ENCODE measurements around the gene RIN3.

RIN3 gene

DNA sequence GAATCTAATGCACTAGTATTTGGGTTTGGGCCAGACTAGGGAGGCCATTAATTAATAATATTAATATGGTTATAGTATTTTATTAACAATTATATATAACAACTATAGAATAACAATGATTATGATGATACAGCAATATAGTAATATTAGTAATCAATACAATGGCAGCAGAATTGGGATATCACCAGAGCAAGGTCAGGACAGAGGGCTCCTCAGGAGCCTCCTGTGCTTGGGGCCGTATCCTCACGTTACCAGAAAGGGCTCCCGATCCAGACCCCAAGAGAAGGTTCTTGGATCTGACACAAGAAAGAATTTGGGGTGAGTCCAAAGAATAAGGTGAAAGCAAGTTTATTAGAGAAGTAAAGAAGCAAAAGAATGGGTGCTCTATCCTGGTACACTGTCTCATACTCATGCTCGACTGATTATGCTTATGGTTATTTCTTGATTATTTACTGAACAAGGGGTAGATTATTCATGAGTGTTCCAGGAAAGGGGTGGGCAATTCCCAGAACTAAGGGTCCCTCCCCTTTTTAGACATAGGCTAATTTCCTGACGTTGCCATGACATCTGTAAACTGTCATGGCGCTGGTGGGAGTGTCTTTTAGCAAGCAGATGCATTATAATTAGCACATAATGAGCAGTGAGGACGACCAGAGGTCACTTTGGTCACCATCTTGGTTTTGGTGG, 61.6 kb downstream of the RIN3 start:
- no peak for DNase-seq (ENCODE audit: low read depth in 2 of 3, low spot score in 1 of 3)

DNA sequence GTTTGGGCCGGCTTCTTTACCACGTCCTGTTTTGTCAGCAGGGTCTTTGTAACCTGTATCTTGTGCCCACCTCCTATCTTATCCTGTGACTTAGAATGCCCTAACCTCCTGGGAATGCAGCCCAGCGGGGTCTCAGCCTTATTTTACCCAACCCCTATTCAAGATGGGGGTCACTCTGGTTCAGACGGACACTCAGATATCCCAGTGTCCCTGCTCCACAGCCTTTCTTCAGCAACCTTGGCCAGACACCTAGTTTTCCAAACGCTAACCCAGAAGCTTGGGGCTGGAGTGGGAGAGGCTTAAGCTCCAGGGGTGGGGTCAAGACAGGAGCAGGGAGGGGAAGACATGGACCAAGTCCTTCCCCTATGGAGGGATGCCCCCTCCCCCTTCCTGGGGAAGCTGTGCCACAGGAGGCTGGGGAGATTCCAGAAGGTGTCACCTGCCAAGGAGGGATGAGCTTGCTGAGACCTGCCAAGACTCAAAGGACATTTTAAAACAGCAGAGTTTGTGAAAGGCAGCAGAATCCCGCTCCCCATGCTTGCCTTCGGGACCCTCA, 62.2 kb downstream of the RIN3 start:
- DNase-seq (ENCODE audit: low read depth in 2 of 3, low spot score in 1 of 3), result no peak

DNA sequence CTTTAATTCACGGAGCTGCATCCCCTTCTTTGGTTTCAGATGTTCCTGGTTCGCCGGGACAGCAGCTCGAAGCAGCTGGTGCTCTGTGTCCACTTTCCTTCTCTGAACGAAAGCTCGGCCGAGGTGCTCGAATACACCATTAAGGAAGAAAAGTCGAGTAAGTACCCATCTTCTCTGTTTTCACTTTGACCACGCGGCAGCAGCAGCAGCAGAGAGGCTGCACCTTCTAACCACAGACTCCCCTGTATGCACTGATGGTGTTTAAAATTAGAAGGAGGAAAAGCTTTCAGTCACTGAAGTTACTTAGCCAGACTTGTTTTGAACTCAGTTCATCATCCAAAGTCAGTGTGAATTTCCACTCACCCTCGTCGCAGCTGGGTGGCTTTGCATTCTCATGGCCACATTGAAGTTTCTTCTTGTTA, 63.8 kb downstream of the RIN3 start:
- DNase-seq (ENCODE audit: low read depth in 2 of 3, low spot score in 1 of 3), result no peak

DNA sequence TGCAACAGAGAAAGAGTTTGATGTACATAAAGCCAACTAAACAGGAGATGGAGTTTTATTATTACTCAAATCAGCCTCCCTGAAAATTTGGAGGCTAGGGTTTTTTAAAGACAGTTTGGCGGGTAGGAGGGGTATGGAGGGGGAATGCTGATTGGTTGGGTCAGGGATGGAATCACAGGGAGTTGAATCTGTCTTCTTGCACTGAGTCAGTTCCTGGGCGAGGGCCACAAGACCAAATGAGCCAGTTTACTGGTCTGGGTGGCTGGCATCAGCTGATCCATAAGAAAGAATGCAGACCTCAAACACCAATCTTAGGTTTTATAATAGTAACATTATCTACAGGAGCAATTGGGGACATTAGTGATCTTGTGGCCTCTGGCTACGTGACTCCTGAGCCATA, 64.9 kb downstream of the RIN3 start:
- DNase-seq (ENCODE audit: low read depth in 2 of 3, low spot score in 1 of 3), result no peak

DNA sequence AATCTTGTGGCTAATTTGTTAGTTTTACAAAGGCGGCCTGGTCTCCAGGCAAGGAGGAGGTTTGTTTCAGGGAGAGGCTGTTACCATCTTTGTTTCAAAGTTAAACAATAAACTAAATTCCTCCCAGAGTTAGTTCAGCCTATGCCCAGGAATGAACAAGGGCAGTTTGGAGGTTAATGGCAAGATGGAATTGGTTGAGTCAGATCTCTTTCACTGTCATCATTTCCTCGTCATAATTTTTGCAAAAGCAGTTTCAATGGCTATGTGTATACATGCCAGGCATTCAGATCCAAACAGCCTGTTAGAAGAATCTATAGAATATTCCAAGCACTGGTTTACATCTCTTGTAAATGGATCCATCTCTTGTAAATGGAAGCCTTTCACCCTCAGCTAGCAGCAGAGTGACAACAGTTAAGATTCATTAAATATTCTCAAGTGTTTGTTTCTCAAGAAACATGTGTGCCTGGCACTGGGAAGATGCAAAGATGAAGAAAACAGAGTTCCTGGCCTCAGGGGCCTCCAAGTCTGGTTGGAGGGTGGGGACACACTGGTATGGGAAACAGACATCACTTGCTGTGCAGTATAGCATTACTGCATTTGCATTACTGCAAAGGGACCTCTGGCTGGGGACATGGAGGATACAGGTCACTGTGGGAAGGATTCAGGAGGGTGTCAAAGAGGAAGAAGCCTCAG, 65.8 kb downstream of the RIN3 start:
- DNase-seq (ENCODE audit: low read depth in 2 of 3, low spot score in 1 of 3), result no peak

DNA sequence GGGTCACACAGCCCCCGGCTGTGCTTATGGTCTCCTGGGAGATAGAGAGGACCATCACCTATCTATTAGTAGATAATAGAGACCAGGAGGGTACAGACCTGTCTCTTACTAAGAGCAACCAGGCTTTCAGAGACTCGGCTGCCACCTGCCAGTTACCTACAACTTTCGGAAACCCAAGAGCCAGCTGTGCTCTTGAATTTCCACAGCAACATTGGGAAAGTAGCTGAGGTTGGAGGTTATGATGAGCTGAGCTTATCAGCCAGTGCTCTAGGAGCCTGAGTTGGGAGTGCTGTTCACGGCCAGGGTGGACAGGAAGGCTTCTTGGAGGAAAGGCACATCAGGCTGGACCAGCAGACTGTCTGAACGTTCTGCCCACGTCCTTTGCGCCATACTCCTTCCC, 67.6 kb downstream of the RIN3 start:
- DNase-seq (ENCODE audit: low read depth in 2 of 3, low spot score in 1 of 3), result no peak

DNA sequence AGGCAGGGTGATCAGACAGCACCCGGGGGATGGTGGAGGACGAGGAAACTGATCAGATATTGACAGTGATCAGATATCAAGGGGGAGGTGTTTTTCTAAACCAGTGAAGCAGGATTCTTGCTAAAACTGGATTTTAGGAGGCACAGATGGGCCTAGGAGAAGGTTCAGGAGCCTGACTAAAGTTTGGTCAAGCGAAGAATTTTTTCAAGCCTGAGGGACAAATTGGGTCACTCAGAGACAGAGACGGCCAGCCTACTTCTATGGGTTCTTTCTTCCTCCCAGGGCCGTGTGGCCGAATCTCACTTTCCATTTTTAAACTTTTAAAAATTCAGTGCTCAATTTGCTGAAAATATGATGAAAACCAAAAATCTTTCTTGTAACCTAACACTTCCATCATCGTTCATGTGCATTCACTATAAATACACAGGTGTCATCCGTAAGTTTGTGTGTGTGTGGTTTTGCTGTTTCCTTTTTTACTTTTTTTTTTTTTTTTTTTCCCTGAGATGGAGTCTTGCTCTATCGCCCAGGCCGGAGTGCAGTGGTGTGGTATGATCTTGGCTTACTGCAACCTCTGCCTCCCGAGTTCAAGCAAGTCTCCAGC, 68.5 kb downstream of the RIN3 start:
- DNase-seq (ENCODE audit: low read depth in 2 of 3, low spot score in 1 of 3), result no peak

DNA sequence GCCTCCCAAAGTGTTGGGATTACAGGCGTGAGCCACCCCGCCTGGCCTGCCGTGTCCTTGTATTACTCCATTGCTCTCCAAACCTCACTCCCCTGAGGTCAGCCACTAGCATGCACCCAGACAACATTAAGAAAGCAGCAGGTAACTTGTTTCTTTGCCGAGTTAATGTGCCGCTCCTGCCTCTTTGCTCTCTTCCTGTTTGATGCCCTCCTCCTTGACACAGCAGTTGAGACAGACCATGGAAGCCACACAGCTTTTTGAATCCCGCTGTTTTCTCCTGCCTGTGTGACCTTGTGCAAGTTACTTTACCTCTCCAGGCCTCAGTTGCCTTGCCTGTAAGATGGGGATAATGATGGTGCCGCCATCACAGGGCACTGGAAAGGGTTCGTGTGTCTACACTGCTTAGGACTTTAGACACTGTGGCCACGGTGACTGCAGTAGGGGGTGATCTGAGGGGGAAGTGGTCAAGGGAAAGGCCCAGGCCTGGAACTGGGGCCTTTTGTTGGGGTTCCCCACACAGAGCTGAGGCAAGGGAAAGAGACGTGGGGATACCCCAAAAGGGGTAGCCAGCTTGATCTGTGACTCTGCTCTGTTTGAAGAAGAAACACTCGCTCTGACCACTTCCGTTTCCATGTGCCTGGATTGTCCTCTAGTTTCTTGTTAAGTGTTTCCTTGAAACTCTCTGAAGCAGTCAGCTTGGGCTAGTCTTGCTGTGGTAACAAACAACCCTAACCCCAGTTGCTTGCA, 69.3 kb downstream of the RIN3 start:
- no peak for DNase-seq (ENCODE audit: low read depth in 2 of 3, low spot score in 1 of 3)

DNA sequence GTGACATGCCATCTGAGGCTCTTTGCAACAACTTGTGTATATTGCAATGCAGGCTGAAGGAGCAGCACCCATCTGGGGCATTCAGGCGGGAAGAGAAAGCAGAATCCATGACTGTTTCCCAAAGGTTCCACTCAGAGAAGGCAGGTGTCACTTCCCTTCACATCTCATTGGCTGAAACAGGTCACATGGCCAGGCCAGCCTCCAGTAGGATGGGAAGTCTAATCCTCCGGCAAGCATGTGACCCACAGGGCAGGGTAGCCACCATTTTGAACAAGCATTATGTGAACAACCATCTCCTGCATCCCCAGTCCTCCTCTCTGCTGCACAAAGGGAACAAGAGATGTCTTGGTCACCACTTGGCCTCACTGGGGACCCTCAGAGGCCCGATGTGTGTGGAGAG, 70.6 kb downstream of the RIN3 start:
- DNase-seq (ENCODE audit: low read depth in 2 of 3, low spot score in 1 of 3), result no peak

DNA sequence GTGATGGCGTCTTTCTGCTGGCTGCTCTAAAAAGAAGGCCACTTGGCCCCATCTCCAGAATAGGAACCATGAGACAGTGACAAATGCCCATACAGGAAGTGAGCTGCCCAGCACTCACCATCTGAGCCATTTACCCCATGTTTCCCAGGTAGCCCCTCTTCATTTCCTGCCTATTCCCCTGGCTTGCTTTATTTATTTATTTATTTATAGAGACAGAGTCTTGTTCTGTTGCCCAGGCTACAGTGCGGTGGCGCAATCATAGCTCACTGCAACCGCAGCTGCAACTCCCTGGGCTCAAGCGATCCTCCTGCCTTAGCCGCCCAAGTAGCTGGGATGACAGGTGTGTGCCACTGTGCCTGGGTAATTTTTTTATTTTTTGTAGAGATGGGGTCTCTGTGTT, 71.2 kb downstream of the RIN3 start:
- no peak for DNase-seq (ENCODE audit: low read depth in 2 of 3, low spot score in 1 of 3)

DNA sequence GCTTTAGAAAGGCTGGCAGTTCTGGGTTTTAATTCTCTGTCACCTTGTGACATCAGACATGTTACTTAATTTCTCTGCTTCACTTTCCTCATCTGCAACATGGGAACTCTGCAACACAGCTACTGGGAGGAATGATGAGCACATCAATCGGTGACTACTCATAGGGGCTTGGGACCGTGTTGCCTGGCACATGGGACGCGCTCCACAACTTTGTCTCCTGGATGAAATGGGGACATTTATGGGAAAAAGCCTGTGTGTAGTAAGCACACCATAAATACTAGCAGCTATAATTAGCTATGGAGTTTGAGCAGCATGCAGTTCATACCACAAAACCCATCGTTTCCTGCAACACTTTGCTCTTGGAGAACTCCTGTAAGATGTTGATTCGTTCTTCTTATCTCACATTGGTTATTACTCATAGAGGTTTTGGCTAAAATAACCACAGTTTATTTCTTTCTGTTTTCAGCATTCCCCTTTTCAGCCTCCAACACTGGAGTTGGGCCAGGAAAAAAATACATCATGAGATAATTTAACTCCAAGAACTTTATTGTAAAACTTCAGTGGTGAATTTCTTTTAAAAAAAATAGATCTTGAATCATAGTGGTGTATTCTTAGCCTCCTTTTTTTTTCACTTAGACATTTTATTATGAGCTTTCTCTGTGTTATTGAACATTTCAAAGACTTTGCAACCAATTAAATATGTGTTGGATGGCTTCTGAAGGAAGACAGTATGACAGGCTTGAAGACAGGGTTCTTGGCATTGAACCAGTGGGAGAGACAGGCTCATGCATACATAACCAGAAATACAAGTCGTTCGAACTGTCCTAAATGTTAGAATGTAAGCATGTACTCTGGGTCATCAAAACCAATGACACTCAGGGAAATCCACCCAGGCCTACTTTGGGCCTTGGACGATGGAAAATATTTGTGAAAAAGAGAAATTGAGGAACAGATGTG, 72.7 kb downstream of the RIN3 start:
- DNase-seq (ENCODE audit: low read depth in 2 of 3, low spot score in 1 of 3), result no peak

DNA sequence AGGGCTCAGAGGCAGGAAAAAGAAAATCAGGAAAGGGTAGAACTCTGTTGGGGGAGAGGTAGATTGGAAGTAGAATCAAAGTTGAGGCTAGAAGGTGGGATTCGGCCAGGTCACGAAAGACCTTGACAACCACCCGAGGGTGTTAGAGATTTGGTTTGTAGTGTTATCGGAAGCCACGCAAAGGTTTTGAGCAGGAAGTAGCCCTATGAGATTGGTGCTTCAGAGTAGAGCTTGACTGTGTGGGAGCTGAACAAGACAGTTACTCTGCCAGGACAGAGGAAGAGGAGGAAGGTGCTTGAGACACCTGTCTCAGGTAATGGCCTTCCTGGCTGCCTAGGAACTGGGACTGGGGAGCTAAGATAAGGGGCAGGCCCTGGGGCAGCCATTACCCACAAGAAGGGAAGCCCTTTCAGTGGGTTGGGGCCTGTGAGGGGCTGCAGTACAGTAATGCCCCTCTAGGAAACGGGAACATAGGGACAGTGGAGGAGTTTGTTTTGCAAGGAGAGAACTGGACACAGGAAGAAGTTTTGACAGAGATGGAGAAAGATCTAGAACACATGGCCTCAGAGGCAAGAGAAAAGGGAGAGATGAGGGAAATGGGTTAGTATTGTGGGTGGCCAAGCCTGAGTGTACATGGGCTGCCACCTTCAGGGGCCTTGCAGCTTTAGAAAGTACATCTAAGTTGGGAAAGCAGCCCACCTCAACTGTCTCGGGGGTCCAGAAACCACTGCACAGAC, 73.5 kb downstream of the RIN3 start:
- no peak for DNase-seq (ENCODE audit: low read depth in 2 of 3, low spot score in 1 of 3)

DNA sequence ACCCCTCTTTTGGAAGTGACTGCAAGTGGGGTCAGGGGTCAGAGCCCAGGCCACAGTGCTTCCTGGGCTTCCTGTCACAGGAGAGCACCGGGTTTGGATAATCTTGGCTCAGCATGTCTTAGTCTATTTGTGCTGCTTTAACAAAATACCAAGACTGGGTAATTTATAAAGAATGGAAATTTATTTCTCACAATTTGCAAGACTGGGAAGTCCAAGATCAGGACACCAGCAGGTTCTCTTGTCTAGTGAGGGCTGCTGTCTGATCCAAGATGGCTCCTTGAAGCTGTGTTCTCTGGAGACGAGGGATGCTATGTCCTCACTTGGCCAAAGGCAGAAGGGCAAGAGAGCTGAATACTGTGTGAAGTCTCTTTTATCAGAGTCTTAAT, 74.1 kb downstream of the RIN3 start:
- no peak for DNase-seq (ENCODE audit: low read depth in 2 of 3, low spot score in 1 of 3)

DNA sequence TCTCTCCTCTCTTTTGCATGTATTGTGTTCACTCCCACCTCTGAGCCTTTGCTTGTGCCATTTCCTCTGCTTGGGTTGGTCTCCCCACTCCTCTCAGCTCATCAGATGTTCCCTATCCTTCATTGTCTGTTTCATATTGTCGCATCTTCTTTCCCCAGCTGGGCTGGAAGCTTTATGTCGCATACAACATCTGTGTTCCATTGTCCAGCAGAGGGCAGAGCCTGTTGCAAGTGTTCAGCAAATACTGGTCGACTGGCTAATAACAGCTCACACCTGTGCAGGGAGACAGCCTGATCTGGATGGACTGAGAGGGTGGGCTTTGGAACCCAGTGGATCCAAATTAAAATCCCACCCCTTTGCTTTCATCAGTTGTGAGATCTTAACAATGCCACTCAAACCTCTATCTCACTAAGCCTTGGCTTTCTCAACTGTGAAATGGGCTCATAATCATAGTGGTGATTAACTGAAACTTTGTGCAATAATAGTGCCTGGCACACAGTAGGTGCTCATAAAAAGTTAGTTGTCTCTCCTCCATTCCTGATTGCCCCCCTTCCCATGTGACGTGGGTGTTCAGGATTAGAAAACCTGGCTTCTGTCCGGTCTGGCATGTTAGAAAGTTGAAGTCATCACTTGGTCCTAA, 75.8 kb downstream of the RIN3 start:
- DNase-seq (ENCODE audit: low read depth in 2 of 3, low spot score in 1 of 3), result no peak

DNA sequence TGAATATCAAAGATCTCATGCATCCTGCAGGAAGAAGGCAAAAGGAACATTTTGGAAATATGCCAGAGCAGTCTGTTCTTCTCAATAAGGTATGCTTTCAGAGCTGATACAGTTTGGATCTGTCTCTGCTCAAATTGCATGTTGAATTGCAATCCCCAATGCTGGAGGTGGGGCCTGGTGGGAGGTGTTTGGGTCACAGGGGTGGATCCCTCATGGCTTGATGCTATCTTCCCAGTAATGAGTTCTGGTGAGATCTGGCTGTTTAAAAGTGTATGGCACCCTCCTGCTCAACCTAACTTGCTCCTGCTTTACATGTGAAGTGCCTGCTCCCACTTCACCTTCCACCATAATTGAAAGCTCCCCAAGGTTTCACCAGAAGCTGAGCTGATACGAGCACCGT, 76.6 kb downstream of the RIN3 start:
- DNase-seq (ENCODE audit: low read depth in 2 of 3, low spot score in 1 of 3), result no peak

DNA sequence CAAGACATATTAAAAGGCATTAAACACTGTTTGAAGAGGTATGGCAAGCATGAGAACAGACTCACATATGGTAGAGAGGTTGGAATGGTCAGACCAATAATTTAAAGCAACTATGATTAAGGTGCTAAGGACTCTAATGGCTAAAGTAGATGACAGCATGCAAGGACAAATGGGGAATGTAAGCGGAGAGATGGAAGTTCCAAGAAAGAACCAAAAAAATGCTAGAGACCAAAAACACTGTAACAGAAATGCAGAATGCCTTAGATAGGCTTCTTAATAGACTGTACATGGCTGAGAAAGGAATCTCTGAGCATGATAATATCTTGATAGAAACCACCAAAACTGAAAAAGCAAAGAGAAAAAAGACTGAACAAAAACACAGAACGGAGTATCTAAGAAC, 77.4 kb downstream of the RIN3 start:
- DNase-seq (ENCODE audit: low read depth in 2 of 3, low spot score in 1 of 3), result no peak

DNA sequence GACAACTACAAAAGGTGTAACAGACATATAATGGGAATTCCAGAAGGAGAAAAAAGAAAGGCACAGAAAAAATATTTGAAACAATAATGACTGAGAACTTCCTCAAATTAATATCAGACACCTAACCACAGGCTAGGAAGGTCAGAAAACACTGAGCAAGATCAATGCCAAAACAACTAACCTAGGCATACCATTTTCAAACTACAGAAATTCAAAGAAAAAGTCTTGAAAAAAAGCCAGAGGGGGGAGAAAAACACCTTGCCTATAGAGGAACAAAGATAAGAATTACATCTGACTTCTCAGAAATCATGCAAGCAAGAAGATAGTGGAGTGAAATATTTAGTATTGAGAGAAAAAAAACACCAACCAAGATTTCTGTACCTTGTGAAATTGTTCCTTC, 77.8 kb downstream of the RIN3 start:
- DNase-seq (ENCODE audit: low read depth in 2 of 3, low spot score in 1 of 3), result no peak

DNA sequence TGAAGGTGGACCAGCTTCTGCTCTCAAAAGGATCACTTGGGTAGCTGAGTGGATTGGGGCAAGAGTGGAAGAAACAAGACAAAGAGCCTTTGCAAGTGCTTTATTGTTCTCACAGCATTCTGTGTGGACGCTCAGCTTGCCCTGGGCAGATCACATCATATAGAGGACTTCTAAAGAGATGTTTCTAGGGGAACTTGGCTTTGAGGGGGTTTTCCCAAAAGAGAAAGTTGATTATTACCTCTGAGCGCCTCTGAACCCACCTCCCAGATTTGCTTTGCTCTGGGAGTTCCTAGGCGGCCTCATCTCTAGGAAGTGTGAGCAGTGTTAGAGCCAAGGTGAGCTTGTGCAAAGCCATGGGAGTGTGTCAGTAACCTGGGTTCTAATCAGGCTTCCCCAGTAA, 81.7 kb downstream of the RIN3 start:
- DNase-seq (ENCODE audit: low read depth in 2 of 3, low spot score in 1 of 3), result no peak

DNA sequence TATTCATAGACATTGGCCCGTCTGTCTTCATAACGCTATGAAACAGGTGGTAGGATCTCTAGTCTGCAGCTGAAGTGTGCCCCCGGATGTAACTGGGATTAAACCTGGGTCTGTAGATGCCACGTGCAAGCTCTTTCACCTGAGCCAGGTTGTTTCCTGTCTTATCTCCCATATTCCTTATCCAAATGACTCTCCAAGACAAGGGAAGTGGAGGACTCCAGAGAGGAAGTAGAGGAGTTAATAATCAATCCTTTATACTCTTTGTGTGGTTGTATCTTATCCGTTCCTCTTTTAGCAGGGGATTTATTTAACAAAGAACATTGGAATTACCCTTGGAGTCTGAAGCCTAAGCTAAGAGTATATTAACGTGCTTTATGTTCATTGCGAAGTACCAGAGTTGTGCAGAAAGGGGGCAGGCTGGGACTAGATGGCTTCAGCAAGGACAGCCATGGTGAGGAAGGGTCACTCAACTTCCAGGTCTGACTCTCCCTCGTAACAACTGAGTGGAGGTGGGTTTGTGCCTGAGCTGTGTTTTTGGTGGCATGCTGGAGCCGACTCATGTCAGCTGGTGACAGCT, 82.8 kb downstream of the RIN3 start:
- DNase-seq (ENCODE audit: low read depth in 2 of 3, low spot score in 1 of 3), result no peak
